ENCODE data around the gene AHRR.
"Not testable (repeated sequence)": the region's sequence is repeated elsewhere in the genome, so short reads cannot be mapped to it uniquely, and the experiment has no call there.

AHRR gene

DNA sequence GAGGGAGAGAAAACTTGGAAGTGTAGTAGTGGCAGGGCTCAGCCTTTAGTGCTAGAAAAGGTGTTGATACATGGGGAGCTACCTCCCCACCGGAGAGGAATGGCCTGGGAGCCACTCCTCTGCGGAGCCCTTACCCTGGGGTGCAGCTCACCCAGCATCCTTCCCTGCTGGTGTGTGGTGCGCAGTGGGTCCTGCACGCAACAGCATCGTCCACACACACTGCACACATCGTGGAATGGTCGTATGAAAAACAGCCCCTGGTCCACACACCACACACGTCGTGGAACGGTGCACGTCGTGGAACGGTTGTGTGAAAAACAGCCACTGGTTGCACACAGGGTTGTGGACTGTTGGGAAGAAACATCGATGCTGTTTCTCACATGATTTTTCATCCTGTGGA is 16.1 kb upstream of the AHRR start:
- no peak for DNase-seq

GRCh38 chr5:306011-306805 is 15.3 kb upstream of the AHRR start:
- DNase-seq, result no peak

- no peak for DNase-seq
These were observed 14.2 kb upstream of the AHRR start for GRCh38 chr5:307306-307705.

- no peak for DNase-seq
These were observed 13.5 kb upstream of the AHRR start for GRCh38 chr5:307794-308579.

GRCh38 chr5:308672-309271 is 12.7 kb upstream of the AHRR start:
- no peak for DNase-seq

- DNase-seq, result not testable (repeated sequence)
These were observed 11.7 kb upstream of the AHRR start for GRCh38 chr5:309831-310230.

DNA sequence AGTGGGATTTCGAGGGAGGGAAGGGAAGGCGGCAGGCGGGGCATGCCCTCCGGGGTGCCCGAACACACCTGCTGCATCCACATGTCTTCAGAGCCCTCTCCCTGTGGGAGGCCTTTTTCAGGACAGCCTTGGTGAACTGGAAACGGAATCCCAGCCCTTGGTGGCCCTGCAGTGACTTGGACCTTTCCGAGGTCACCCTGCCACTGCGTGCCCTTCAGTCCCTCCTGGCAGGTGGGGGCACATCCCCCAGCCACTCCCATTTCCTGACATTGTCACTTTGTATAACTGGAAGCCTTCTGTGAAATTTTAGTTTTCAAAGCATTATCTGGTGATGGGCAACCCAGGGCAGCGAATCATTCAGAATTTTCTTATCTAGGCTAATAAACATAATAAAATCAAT is 11.0 kb upstream of the AHRR start:
- DNase-seq, result no peak

DNA sequence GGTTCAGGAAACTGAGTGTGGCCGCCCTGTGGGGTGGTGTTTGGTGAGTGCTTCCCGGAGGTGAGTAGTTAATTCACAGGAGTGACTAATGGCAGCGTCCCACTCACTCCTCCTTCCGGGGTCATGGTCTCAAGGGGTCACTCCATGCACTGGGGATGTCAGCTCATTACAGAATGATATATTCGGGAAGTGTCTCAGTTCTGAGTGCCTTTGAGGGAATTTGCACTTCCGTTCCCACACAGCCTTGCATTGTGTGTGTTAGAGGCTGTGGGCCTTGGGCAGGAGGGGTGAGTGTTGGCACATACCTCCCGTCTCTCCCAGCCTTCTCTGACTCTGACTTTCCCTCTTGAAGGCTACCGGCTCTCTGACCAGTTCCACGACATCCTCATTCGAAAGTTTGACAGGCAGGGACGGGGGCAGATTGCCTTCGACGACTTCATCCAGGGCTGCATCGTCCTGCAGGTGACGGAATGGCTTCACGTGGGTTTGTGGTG is 10.5 kb upstream of the AHRR start:
- DNase-seq, result no peak

- no peak for DNase-seq
These were observed 9.6 kb upstream of the AHRR start for GRCh38 chr5:311963-312362.

DNA sequence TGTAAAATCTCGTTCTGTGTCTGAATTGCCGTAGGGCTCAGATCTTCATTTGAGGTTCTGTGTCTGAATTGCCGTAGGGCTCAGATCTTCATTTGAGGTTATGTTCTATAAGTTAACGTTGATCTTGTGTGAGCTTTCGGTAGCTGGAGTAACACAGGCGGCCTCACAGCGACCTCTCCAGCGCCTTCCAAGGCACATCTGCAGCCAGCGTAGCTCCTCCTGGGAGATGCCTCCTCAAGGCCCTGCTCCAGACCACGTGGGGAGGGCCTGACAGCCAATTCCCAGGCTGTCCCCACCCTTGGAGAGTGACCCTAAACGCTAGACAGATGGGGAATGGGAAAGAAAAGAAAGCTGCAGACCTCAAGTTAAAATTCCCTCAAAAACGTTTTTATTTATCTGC is 8.7 kb upstream of the AHRR start:
- no peak for DNase-seq

DNA sequence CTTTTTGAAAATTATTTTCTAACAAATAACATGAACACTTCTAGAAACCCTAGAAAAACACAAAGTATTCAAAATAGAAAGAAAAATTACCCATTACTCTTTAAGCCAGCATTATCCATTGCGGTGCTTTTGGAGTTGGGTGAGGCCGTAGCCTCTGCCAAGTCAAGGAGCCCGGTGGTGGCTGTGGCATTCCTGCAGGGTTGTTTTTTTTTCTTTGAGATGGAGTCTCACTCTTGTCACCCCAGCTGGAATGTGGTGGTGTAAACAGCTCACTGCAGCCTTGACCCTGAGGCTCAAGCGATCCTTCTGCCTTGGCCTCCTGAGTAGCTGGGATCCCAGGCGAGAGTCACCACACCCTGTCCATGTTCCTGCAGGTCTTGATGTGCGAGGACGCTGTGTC is 8.2 kb upstream of the AHRR start:
- no peak for DNase-seq

DNA sequence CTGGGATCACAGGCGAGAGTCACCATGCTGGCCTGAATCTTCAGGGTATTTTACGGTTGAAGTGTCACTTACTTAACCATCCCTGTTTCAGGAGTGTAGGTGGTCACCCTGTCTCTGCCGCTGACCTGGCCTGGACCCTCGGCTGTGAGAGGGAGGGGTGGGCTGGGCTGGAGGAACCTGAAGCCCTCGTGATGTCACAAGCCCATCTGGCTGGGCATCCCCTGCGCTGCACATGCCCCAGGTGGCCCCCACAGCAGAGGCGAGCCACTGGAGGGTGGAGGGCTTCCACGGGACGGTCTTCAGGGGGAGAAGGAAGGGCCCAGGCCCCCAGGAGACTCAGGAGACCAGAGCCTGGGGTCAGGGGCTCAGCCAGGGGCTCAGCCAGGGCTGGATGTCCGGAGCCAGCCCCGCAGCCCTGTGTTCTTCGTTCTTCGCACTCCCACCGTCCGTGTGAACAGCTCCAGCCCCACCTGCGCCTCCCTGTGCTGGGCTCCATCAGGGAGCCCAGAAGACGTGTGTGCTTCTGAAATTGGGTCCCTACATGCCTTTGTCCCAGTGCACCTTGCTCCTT is 7.6 kb upstream of the AHRR start:
- DNase-seq, result no peak

DNA sequence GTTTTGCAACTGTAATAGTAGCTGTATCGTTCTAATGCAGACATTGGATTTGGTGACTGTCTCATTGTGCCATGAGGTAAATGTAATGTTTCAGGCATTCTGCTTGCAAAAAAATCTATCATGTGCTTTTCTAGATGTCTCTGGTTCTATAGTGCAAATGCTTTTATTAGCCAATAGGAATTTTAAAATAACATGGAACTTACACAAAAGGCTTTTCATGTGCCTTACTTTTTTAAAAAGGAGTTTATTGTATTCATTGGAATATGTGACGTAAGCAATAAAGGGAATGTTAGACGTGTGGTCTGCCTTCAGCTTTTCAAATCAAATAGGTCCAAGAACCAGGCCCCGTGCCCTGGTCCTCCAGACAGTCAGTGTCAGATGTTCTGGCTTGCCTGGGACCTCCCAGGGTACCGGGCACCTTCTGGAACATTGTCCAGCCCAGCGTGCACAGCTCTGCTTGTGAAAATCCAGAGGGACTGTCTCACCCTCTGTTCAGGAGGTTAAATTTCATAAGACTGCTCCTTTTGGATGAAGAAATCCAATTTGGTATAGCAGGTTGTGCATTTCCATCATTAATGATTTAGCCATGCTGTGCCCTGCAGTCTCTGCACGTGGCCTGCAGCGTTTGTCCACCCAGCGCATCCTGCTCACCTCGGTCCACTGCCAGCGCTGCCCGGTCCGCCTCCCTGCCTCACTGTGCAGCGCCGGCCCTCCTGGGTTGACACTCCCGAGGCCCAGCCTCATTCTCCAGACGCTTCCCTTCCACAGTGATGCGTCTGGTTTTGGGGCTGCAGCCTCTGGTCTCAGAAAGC is 6.6 kb upstream of the AHRR start:
- no peak for DNase-seq

DNA sequence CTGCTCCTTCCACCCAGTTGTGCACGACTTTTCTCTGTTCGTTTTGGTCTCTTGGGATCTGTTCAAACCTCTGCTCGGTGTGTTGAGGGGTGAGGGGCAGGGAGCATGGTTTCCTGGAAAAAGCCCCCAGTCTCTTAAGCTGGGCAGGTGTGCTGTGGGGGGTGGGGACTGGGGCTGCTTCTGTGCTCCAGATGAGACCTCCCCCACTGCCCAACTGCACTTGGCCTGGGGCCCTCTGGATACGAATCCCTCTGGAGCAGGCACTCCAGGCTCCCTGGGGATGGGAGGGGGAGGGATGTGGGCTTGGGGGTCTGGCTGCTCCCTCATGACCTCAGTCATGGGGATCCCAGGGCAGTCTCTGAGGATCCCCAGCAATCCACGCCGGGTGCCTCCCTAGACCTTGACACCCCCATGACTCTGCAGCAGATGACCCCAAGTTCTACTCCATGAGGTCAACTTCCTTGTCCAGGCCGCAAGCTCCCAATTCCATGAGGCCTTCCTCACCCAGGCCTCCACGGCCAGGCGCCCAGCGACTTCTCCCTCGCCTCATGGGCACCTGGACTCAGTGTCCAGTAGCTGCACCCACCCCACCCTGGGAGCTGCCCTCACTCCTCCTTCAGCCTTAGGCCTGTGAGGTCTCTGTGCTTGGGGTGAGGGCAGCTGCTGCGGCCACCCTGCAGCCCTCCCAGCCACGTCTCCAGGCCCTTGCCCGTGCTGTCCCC is 5.9 kb upstream of the AHRR start:
- DNase-seq, result no peak

GRCh38 chr5:316210-317085 is 5.1 kb upstream of the AHRR start:
- no peak for DNase-seq

- peak in 21 of 58 donors; percentile 5 to 64 (median 29) for DNase-seq
These were observed 4.3 kb upstream of the AHRR start for GRCh38 chr5:317086-317811.

DNA sequence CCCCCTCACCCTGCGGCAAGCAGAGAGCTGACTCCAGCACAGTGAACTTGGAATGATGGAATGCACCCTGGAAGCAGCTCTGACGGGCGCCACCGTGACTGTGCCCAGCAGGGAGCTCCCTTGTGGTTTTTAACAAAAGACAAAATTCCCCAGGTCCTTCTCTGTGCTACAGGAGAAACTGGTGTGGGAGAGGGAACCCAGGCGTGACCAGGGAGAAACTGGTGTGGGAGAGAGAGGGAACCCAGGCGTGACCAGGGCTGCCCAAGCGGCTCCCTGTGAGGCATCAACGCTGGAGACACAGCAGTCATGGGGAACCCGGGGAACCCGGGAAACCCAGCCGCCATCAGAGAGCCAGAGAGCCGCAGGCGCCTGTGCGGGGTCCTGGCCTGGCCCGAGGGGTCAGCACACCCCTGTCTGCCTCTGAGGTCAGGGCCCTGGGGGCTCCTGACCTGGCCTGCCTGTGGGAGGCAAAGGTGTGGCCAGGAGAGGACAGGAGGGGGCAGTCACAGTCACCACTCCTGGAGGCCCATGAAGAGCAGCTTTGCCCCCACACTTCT is 3.1 kb upstream of the AHRR start:
- DNase-seq, result no peak

GRCh38 chr5:318931-319601 is 2.4 kb upstream of the AHRR start:
- no peak for DNase-seq
